GM12873 (cell line): ENCODE data around the gene SPTLC3.

Source experiments
- CTCF ChIP-seq: IDR thresholded peaks from 2 replicates; pipeline ENCODE4 v1.5.1; 2012; ENCODE audit warnings: low read depth, mild to moderate bottlenecking, moderate library complexity, low read length, control low read depth; ENCODE audit not compliant: insufficient read depth; ENCODE audit errors: missing control alignments

The SPTLC3 gene

GRCh38 chr20:13008761-13009681 lies at the start of gene SPTLC3:
TSS of gene SPTLC3 (plus strand) at chr20:13008972. CDS start at chr20:13009268, 296 bp downstream.
- TF ChIP-seq CTCF = no peak

- no peak for TF ChIP-seq CTCF
These were observed 47.0 kb upstream of the SPTLC3 start for GRCh38 chr20:12961725-12962124.

DNA sequence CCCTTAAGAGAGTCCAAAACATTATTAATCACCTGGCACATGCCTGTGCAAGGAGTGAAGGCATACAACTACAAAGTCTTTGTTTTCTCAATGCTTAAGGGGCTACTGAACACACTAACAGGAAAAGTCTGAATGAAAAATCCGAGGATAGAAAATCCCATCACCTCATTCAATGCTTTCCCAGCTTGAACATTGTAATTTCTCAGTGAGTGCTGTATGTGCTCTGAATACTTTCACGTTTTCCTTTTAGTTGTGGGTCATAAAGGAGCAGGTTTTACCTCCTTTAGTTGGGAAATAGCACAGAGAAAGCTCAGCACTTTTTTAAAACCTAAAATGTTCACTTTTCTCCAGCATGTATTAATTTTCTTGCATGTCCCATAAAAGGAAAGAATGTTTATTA lies 45.9 kb upstream of the SPTLC3 start:
- TF ChIP-seq CTCF = no peak

DNA sequence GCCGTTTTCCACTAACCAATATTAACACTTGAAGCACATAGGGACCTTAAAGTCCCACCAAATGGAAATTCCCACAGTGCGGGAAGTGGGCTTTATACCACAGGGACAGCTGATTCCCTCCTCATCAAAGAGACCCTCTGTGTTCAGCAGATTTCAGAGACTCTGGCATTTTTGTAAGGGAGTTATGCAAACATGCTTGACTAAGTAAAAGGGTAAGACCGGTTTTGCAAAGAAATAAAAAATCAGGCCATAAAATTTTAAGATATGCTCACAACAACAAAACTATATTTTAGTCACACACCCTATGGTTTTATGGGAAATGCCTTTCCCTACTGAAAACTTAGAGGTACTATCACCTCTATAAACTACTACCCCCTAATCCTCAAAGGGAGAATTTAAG lies 45.4 kb upstream of the SPTLC3 start:
- no peak for TF ChIP-seq CTCF

DNA sequence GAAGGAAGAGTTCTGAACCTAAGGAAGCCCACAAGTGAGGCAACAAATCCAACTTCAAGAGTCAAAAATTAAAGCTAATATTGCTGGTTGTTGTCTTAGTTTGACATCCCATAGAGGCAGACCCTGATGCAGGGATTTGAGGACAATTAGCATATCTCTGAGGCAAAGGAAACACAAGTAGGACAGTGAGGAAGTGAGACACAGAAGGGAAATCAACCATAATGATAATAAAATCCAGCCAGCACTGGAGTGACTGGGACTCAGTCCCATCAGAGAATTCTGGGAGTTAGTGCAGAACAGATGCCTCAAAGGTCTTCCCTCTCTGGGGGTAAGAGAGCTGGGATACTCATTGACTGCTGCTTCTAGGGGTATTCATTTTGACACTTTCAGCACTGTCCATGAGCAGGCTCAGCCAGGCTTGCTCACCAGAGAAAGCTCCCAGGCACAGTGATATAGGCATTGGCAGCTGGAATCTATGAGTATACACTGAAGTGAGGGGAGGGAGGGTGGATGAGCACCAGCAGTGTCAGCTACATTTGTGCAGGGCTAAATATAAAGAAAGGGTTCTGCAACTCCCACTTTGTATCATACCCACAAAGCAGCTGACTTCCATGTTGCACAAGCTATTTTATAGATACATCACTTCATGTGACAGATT lies 43.4 kb upstream of the SPTLC3 start:
- no peak for TF ChIP-seq CTCF

DNA sequence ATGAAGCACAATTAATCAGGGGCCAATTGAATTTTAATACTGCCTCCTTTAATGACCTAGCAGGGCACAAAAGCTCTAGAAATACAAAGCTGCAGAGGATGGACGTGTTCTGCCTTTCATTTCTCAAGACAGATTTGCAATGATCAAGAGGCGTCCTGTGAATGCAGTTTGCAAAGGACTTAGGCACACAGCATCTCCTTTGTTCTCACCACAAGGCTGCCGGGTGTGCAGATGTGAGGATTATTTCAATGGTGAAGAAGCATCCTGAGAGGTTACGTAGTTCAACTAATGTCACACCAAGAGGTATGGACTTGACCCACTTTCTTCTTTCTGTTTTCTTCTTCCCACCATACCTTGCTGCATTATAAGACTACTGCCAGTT lies 42.9 kb upstream of the SPTLC3 start:
- TF ChIP-seq CTCF = no peak

DNA sequence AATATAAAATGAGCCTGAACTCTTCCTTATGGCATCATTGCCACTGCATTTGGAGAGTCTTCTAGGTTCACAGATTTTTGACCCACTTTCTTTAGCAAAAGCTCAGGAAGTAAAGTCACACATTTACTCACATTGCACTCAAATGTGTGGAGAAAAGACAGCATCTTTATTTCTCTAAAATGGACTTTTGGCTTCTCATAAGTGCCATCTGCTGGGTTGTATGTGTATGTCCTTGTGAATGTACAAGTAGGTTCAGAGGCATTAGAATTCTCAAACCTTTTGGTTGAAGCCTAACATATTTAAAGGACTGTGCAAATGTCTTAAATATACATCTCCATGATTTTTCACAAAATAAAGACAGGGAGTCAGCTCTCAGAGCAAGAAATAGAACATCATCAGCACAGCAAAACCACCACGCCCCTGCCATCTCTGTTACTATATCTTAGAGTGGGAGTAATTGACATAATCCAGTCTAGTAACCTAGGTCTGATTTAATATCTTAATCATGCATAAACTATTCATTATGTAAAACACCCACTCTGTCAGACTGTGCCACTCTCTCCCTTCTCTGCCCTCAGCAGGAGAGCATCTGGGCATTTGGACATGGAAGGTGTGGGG lies 42.2 kb upstream of the SPTLC3 start:
- TF ChIP-seq CTCF = peak; percentile 16
